ENCODE measurements around the gene IRGC.

Gene IRGC

DNA sequence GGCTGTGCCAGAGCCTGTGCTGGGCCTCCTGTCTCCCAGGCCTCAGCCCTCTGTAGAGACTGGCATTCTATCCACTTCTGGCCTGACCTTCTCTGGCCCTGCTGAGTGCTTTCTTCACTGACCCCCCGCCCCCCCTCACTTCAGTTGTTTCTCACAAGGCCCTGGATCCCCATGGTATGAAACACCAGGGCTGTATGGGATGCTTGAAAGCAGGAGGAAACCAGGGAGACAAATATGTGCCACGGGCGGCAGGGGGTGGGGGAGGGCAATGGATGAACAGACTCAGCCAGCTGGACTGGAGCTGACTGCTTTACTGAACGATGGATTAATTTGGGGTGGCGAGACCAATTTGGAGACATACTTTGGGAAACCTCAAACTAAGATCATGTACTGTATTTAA, 14.0 kb downstream of the IRGC start:
- H3K27me3 ChIP-seq (ENCODE audit: insufficient read depth, low read length), result no peaks in the 10 kb centered on the region
- DNase-seq, result no peak
- peaks cover 5% of the 10 kb centered on the region for H3K9me3 ChIP-seq (ENCODE audit: insufficient read depth, low read depth, low read length)
- H3K9ac ChIP-seq (ENCODE audit: low read length), result no peak overlapping the region
- no peak overlapping the region for H2BK12ac ChIP-seq (ENCODE audit: low read length)
- no peak overlapping the region for H2AK5ac ChIP-seq (ENCODE audit: low read length)
- no peak overlapping the region for H3K4ac ChIP-seq (ENCODE audit: low read depth, low read length)
- peaks cover 52 to 60% of the 10 kb centered on the region in 2 experiments for H3K36me3 ChIP-seq (ENCODE audit: control insufficient read depth in 1 of 2, insufficient read depth in 2 of 2, low read length in 2 of 2)
- H3K79me1 ChIP-seq (ENCODE audit: low read length), result no peaks in the 10 kb centered on the region
- H3K4me3 ChIP-seq (ENCODE audit: low read depth, low read length), result no peak overlapping the region
- no peak overlapping the region for H2BK120ac ChIP-seq (ENCODE audit: insufficient read depth, low read length, poor library complexity)
- H3K18ac ChIP-seq (ENCODE audit: low read length), result no peak overlapping the region
- no CpG with 5 or more reads among the region's 5 CpGs for WGBS (ENCODE audit: extremely low coverage, insufficient coverage, insufficient read length)
- H4K91ac ChIP-seq (ENCODE audit: low read depth, low read length), result no peak overlapping the region
- no peak overlapping the region for H3K27ac ChIP-seq (ENCODE audit: low read depth, low read length)
- no peak overlapping the region for H2BK5ac ChIP-seq (ENCODE audit: low read depth, low read length, poor library complexity)
- no peak overlapping the region for H4K8ac ChIP-seq (ENCODE audit: low read depth, low read length)
- no peaks in the 10 kb centered on the region for H3K4me1 ChIP-seq (ENCODE audit: control insufficient read depth in 1 of 2, insufficient read depth in 2 of 2, low read length in 2 of 2)
- no peak overlapping the region for H3K23ac ChIP-seq (ENCODE audit: low read length)
- no peak overlapping the region for H3K14ac ChIP-seq (ENCODE audit: low read length)
- no peak overlapping the region for H4K12ac ChIP-seq (ENCODE audit: low read depth, low read length)
- no peak overlapping the region for H2AFZ ChIP-seq (ENCODE audit: insufficient read depth, low read length, poor library complexity)
- no peaks in the 10 kb centered on the region for H3K79me2 ChIP-seq (ENCODE audit: control insufficient read depth, insufficient read depth, low read length, poor library complexity)
- no peak overlapping the region for H3K4me2 ChIP-seq (ENCODE audit: low read length)

- DNase-seq, result no peak
- H3K36me3 ChIP-seq (ENCODE audit: control insufficient read depth in 1 of 2, insufficient read depth in 2 of 2, low read length in 2 of 2), result peaks cover 54 to 67% of the 10 kb centered on the region in 2 experiments
- H3K18ac ChIP-seq (ENCODE audit: low read length), result no peak overlapping the region
- H3K9me3 ChIP-seq (ENCODE audit: insufficient read depth, low read depth, low read length), result peaks cover 5% of the 10 kb centered on the region
- no CpG with 5 or more reads among the region's 14 CpGs for WGBS (ENCODE audit: extremely low coverage, insufficient coverage, insufficient read length)
- no peak overlapping the region for H3K23ac ChIP-seq (ENCODE audit: low read length)
- no peaks in the 10 kb centered on the region for H3K4me1 ChIP-seq (ENCODE audit: control insufficient read depth in 1 of 2, insufficient read depth in 2 of 2, low read length in 2 of 2)
- H3K27ac ChIP-seq (ENCODE audit: low read depth, low read length), result no peak overlapping the region
- H4K91ac ChIP-seq (ENCODE audit: low read depth, low read length), result no peak overlapping the region
- no peak overlapping the region for H3K14ac ChIP-seq (ENCODE audit: low read length)
- no peak overlapping the region for H4K12ac ChIP-seq (ENCODE audit: low read depth, low read length)
- no peak overlapping the region for H4K8ac ChIP-seq (ENCODE audit: low read depth, low read length)
- no peak overlapping the region for H2BK5ac ChIP-seq (ENCODE audit: low read depth, low read length, poor library complexity)
- H3K4me3 ChIP-seq (ENCODE audit: low read depth, low read length), result no peak overlapping the region
- no peaks in the 10 kb centered on the region for H3K79me1 ChIP-seq (ENCODE audit: low read length)
- H3K27me3 ChIP-seq (ENCODE audit: insufficient read depth, low read length), result no peaks in the 10 kb centered on the region
- H2AK5ac ChIP-seq (ENCODE audit: low read length), result no peak overlapping the region
- H3K4me2 ChIP-seq (ENCODE audit: low read length), result no peak overlapping the region
- H2BK120ac ChIP-seq (ENCODE audit: insufficient read depth, low read length, poor library complexity), result no peak overlapping the region
- no peak overlapping the region for H3K9ac ChIP-seq (ENCODE audit: low read length)
- H3K4ac ChIP-seq (ENCODE audit: low read depth, low read length), result no peak overlapping the region
- H2AFZ ChIP-seq (ENCODE audit: insufficient read depth, low read length, poor library complexity), result no peak overlapping the region
- H3K79me2 ChIP-seq (ENCODE audit: control insufficient read depth, insufficient read depth, low read length, poor library complexity), result no peaks in the 10 kb centered on the region
- H2BK12ac ChIP-seq (ENCODE audit: low read length), result no peak overlapping the region
Measured at GRCh38 chr19:43731346-43731745, 15.5 kb downstream of the IRGC start.

DNA sequence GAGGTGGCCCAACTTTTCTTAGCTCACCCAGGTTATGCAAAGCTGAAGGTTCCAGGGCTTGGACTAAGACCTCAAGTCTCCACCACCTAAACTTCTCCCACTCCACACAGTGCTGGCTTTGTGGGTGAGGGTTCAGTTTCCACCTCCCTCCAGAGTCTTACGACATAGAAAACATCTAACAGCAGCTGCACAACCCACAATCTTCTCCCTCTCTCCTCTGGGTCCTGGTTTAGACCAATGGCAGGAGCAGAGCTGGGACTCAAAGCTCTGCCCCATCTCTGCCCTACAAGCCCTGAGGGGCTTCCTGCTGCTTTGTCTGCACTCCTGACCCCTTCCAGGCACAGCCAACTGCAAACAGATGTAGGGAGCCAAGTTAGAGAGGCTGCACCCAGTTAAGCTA, 16.0 kb downstream of the IRGC start:
- Histone ChIP-seq H3K4me1 (ENCODE audit: control insufficient read depth in 1 of 2, insufficient read depth in 2 of 2, low read length in 2 of 2) (no peaks in the 10 kb centered on the region), H3K9ac (ENCODE audit: low read length) (no peak overlapping the region), H2BK12ac (ENCODE audit: low read length) (no peak overlapping the region), H3K4ac (ENCODE audit: low read depth, low read length) (no peak overlapping the region), H2BK5ac (ENCODE audit: low read depth, low read length, poor library complexity) (no peak overlapping the region), H3K36me3 (ENCODE audit: control insufficient read depth in 1 of 2, insufficient read depth in 2 of 2, low read length in 2 of 2) (peaks cover 58 to 72% of the 10 kb centered on the region in 2 experiments), H3K79me1 (ENCODE audit: low read length) (no peaks in the 10 kb centered on the region), H3K18ac (ENCODE audit: low read length) (no peak overlapping the region), H4K12ac (ENCODE audit: low read depth, low read length) (no peak overlapping the region), H3K79me2 (ENCODE audit: control insufficient read depth, insufficient read depth, low read length, poor library complexity) (no peaks in the 10 kb centered on the region), H2AFZ (ENCODE audit: insufficient read depth, low read length, poor library complexity) (no peak overlapping the region), H3K27ac (ENCODE audit: low read depth, low read length) (no peak overlapping the region), H4K8ac (ENCODE audit: low read depth, low read length) (no peak overlapping the region), H3K14ac (ENCODE audit: low read length) (no peak overlapping the region), H3K9me3 (ENCODE audit: insufficient read depth, low read depth, low read length) (peaks cover 5% of the 10 kb centered on the region), H2AK5ac (ENCODE audit: low read length) (no peak overlapping the region), H4K91ac (ENCODE audit: low read depth, low read length) (no peak overlapping the region), H3K27me3 (ENCODE audit: insufficient read depth, low read length) (no peaks in the 10 kb centered on the region), H2BK120ac (ENCODE audit: insufficient read depth, low read length, poor library complexity) (no peak overlapping the region), H3K4me2 (ENCODE audit: low read length) (no peak overlapping the region), H3K23ac (ENCODE audit: low read length) (no peak overlapping the region), H3K4me3 (ENCODE audit: low read depth, low read length) (no peak overlapping the region)
- no CpG with 5 or more reads among the region's 1 CpG for WGBS (ENCODE audit: extremely low coverage, insufficient coverage, insufficient read length)
- no peak for DNase-seq

- no peak overlapping the region for H4K91ac ChIP-seq (ENCODE audit: low read depth, low read length)
- no peak overlapping the region for H3K4me3 ChIP-seq (ENCODE audit: low read depth, low read length)
- DNase-seq, result no peak
- H3K4ac ChIP-seq (ENCODE audit: low read depth, low read length), result no peak overlapping the region
- H4K8ac ChIP-seq (ENCODE audit: low read depth, low read length), result no peak overlapping the region
- no peaks in the 10 kb centered on the region for H3K79me2 ChIP-seq (ENCODE audit: control insufficient read depth, insufficient read depth, low read length, poor library complexity)
- H3K9ac ChIP-seq (ENCODE audit: low read length), result no peak overlapping the region
- H2AK5ac ChIP-seq (ENCODE audit: low read length), result no peak overlapping the region
- H3K14ac ChIP-seq (ENCODE audit: low read length), result no peak overlapping the region
- H4K12ac ChIP-seq (ENCODE audit: low read depth, low read length), result no peak overlapping the region
- no peak overlapping the region for H3K27ac ChIP-seq (ENCODE audit: low read depth, low read length)
- H2BK12ac ChIP-seq (ENCODE audit: low read length), result no peak overlapping the region
- no peak overlapping the region for H3K18ac ChIP-seq (ENCODE audit: low read length)
- H3K27me3 ChIP-seq (ENCODE audit: insufficient read depth, low read length), result no peaks in the 10 kb centered on the region
- H3K36me3 ChIP-seq (ENCODE audit: control insufficient read depth in 1 of 2, insufficient read depth in 2 of 2, low read length in 2 of 2), result peaks cover 60 to 74% of the 10 kb centered on the region in 2 experiments
- H2BK5ac ChIP-seq (ENCODE audit: low read depth, low read length, poor library complexity), result no peak overlapping the region
- WGBS (ENCODE audit: extremely low coverage, insufficient coverage, insufficient read length), result no CpG with 5 or more reads among the region's 6 CpGs
- peaks cover 3 to 5% of the 10 kb centered on the region in 2 experiments for H3K4me1 ChIP-seq (ENCODE audit: control insufficient read depth in 1 of 2, insufficient read depth in 2 of 2, low read length in 2 of 2)
- no peaks in the 10 kb centered on the region for H3K79me1 ChIP-seq (ENCODE audit: low read length)
- no peak overlapping the region for H2BK120ac ChIP-seq (ENCODE audit: insufficient read depth, low read length, poor library complexity)
- H3K4me2 ChIP-seq (ENCODE audit: low read length), result no peak overlapping the region
- no peak overlapping the region for H2AFZ ChIP-seq (ENCODE audit: insufficient read depth, low read length, poor library complexity)
- no peaks in the 10 kb centered on the region for H3K9me3 ChIP-seq (ENCODE audit: insufficient read depth, low read depth, low read length)
- H3K23ac ChIP-seq (ENCODE audit: low read length), result no peak overlapping the region
Measured at GRCh38 chr19:43735013-43735412, 19.1 kb downstream of the IRGC start.

All from trophoblast cell (in vitro differentiated cells and primary cell).